ENCODE measurements around the gene NRL. TPM values are rescaled to one million over a fixed set of nuclear protein-coding genes. Genes with fewer than 3 reads are reported as not detected.

The NRL gene
- total and polyA plus RNA-seq, 12 donors, result 2.2 to 20.2 (median 4.5) TPM

- TF ChIP-seq POLR2A (IDR thresholded peaks at IDR 0.05), result no peak
- no peak for TF ChIP-seq CTCF (IDR thresholded peaks at IDR 0.05)
- Histone ChIP-seq H3K4me1 (replicated peaks in 1 of 2) (peaks cover 4 to 14% of the 10 kb centered on the region in 2 donors), H3K36me3 (replicated peaks in 1 of 2) (peaks cover 0 to 11% of the 10 kb centered on the region in 2 donors), H3K4me3 (no peak overlapping the region), H3K27ac (no peak overlapping the region), H3K9me3 (replicated peaks in 1 of 3) (no peaks in the 10 kb centered on the region), H3K27me3 (no peaks in the 10 kb centered on the region)
- intact Hi-C loops (cut with DNase I), result no loop called here
- WGBS, 4 donors, result 88 to 96% (median 91%) methylated on average over 11 to 17 of the region's 17 CpGs
- DNase-seq, result no peak
Measured at GRCh38 chr14:24098927-24099813, 15.6 kb downstream of the NRL start.

GRCh38 chr14:24098229-24098926, 16.4 kb downstream of the NRL start:
- TF ChIP-seq POLR2A (IDR thresholded peaks at IDR 0.05), result no peak
- TF ChIP-seq CTCF (IDR thresholded peaks at IDR 0.05), result no peak
- H3K27me3 ChIP-seq, result no peaks in the 10 kb centered on the region
- peaks cover 4 to 18% of the 10 kb centered on the region in 2 donors for H3K4me1 ChIP-seq (replicated peaks in 1 of 2)
- H3K27ac ChIP-seq, result no peak overlapping the region
- intact Hi-C loops (cut with DNase I), result no loop called here
- peaks cover 0 to 11% of the 10 kb centered on the region in 2 donors for H3K36me3 ChIP-seq (replicated peaks in 1 of 2)
- 95 to 97% (median 97%) methylated on average over 11 to 16 of the region's 16 CpGs for WGBS, 4 donors
- DNase-seq, result no peak
- H3K4me3 ChIP-seq, result no peak overlapping the region
- no peaks in the 10 kb centered on the region for H3K9me3 ChIP-seq (replicated peaks in 1 of 3)

DNA sequence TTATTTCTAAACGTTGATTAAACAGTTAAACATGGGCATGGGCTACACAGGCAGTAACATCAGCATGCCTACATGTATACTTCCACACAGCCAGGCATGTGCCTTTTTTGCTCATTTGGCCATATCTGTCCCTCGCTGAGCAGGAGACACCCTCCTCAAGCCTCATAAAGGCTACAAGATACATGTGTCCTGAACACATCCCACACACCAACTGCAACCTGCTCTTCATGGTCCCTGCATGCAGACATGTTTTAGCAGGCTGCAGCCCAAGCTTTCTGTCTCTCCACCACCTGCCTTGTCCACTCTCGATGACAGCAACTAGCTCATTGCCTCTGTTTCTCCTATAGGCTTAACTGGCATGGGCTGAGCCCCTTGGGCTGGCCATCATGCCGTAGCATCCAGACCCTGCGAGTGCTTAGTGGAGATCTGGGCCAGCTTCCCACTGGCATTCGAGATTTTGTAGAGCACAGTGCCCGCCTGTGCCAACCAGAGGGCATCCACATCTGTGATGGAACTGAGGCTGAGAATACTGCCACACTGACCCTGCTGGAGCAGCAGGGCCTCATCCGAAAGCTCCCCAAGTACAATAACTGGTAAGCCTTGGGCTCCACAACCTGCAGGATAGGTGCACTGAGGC, 18.1 kb downstream of the NRL start:
- 85 to 96% (median 93%) methylated on average over 8 of the region's 8 CpGs for WGBS, 4 donors
- no peak overlapping the region for H3K4me3 ChIP-seq
- no peaks in the 10 kb centered on the region for H3K27me3 ChIP-seq
- peaks cover 4 to 21% of the 10 kb centered on the region in 2 donors for H3K4me1 ChIP-seq (replicated peaks in 1 of 2)
- intact Hi-C loops (cut with DNase I), result no loop called here
- H3K27ac ChIP-seq, result no peak overlapping the region
- TF ChIP-seq CTCF (IDR thresholded peaks at IDR 0.05), result no peak
- no peaks in the 10 kb centered on the region for H3K9me3 ChIP-seq (replicated peaks in 1 of 3)
- H3K36me3 ChIP-seq (replicated peaks in 1 of 2), result peaks cover 0 to 11% of the 10 kb centered on the region in 2 donors
- DNase-seq, result no peak
